ENCODE results near the gene PPP1R18.

DNA sequence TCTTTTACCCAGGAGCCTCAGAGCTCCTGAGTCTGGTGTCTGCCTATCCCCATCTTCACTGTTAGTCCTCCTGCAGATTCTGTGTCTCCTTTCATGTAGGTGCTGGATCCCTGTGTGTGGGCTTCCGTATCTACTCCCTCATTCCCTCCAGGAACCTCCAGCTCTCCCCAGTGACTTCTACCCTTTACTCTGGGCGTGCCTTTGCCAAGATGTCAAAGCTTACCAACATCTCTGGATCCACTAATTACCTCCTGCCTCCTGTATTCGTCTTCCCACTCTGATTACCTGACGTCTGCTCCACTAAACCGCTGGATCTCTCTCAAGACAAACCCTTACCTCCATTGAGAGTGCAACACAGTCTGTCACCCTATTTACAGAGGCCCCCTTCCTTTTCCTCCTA, 41.7 kb downstream of the PPP1R18 start:
- no peak for TF ChIP-seq POLR2AphosphoS5 (IDR thresholded peaks at IDR 0.05)
- TF ChIP-seq, protein P1, sequence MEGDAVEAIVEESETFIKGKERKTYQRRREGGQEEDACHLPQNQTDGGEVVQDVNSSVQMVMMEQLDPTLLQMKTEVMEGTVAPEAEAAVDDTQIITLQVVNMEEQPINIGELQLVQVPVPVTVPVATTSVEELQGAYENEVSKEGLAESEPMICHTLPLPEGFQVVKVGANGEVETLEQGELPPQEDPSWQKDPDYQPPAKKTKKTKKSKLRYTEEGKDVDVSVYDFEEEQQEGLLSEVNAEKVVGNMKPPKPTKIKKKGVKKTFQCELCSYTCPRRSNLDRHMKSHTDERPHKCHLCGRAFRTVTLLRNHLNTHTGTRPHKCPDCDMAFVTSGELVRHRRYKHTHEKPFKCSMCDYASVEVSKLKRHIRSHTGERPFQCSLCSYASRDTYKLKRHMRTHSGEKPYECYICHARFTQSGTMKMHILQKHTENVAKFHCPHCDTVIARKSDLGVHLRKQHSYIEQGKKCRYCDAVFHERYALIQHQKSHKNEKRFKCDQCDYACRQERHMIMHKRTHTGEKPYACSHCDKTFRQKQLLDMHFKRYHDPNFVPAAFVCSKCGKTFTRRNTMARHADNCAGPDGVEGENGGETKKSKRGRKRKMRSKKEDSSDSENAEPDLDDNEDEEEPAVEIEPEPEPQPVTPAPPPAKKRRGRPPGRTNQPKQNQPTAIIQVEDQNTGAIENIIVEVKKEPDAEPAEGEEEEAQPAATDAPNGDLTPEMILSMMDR (IDR thresholded peaks at IDR 0.05), result no peak

All from stomach (tissue), 4 donors.